Gastroesophageal sphincter (tissue), 4 donors: ENCODE measurements around the gene PCED1B. TPM values are rescaled to one million over a fixed set of nuclear protein-coding genes. Genes with fewer than 3 reads are reported as not detected.

Experiments
- ATAC-seq: fragments of 150-250 bp; one replicate; pipeline ENCODE4 v1.9.1; 2016; ENCODE audit warnings: mild to moderate bottlenecking, moderate library complexity
- H3K27ac ChIP-seq, 4 donors: fragments of 200-600 bp; sonication (generic) in 3 of 4; 1 replicate in 3 of 4; 2 replicates in 1 of 4; pipeline ENCODE4 v1.5.1; 2016 to 2019
- H3K27me3 ChIP-seq: fragments of 200-600 bp; sonication (generic); one replicate; pipeline ENCODE4 v1.5.1; 2019
- H3K36me3 ChIP-seq, 2 donors: fragments of 200-600 bp; sonication (generic); one replicate each; pipeline ENCODE4 v1.5.1; 2019; ENCODE audit warnings: control low read depth in 1 of 2
- H3K4me1 ChIP-seq, 3 donors: fragments of 200-600 bp; sonication (generic); 1 replicate in 2 of 3; 2 replicates in 1 of 3; pipeline ENCODE4 v1.5.1; 2016 to 2019; ENCODE audit warnings: control low read depth in 2 of 3
- H3K4me3 ChIP-seq, 2 donors: fragments of 200-600 bp; sonication (generic); one replicate each; pipeline ENCODE4 v1.5.1; 2019; ENCODE audit warnings: mild to moderate bottlenecking in 1 of 2, moderate library complexity in 1 of 2
- H3K9me3 ChIP-seq, 3 donors: fragments of 200-600 bp; sonication (generic); one replicate each; pipeline ENCODE4 v1.5.1; 2017 to 2019; ENCODE audit warnings: control low read depth in 2 of 3
- CTCF ChIP-seq, 4 experiments: fragments of 200-600 bp in 2 of 4; fragments of 450-650 bp in 2 of 4; sonication (generic) in 1 of 4; IDR thresholded peaks; one replicate each; pipeline ENCODE4 v1.5.1; 2017 to 2019; ENCODE audit warnings: antibody characterized with exemption in 4 of 4, mild to moderate bottlenecking in 2 of 4, moderate library complexity in 2 of 4
- EP300 ChIP-seq: sonication (generic); formaldehyde crosslinking; IDR thresholded peaks from one replicate; pipeline ENCODE4 v1.6.1; 2017; ENCODE audit warnings: antibody characterized with exemption, mild to moderate bottlenecking
- POLR2A ChIP-seq, 2 donors: fragments of 450-650 bp; IDR thresholded peaks; one replicate each; pipeline ENCODE4 v1.6.1; 2017; ENCODE audit warnings: antibody characterized with exemption in 2 of 2, mild to moderate bottlenecking in 2 of 2, moderate library complexity in 1 of 2
- POLR2AphosphoS5 ChIP-seq: sonication (generic); formaldehyde crosslinking; IDR thresholded peaks from one replicate; pipeline ENCODE4 v1.6.1; 2017; ENCODE audit warnings: antibody characterized with exemption
- whole genome bisulfite sequencing, 2 donors: methylation state at CpG; one replicate each; pipeline ENCODE4 v1.1.5; 2018; ENCODE audit warnings: low coverage in 1 of 2; 5-methylcytosine and 5-hydroxymethylcytosine counted together
- total RNA-seq, 4 donors: library from RNA; depleted of rRNA; stranded (reverse); fragments of >200 nt; gene quantifications; one replicate each; pipeline ENCODE4 v1.1.0, GENCODE V29; 2016

PCED1B gene
- total RNA-seq, 4 donors from 2014 or later = 0.22 to 2.7 (median 1.7) TPM; not detected in 1

GRCh38 chr12:47145188-47145587 lies 65.8 kb downstream of the PCED1B start:
- H3K27ac ChIP-seq = no peak overlapping the region
- no peaks in the 10 kb centered on the region for H3K27me3 ChIP-seq
- no peak for ATAC-seq
- H3K36me3 ChIP-seq = peaks cover 0 to 7% of the 10 kb centered on the region in 2 donors
- H3K4me3 ChIP-seq = no peak overlapping the region
- TF ChIP-seq EP300 (no peak), POLR2A (IDR thresholded peaks at IDR 0.05) (no peak), POLR2AphosphoS5 (no peak), CTCF (IDR thresholded peaks at IDR 0.05) (no peak)
- H3K4me1 ChIP-seq = no peaks in the 10 kb centered on the region
- WGBS, 2 donors = 73 to 85% methylated on average over 3 to 4 of the region's 4 CpGs
- peaks cover 0 to 8% (median 0%) of the 10 kb centered on the region in 3 donors for H3K9me3 ChIP-seq

GRCh38 chr12:47147739-47148138 lies 68.3 kb downstream of the PCED1B start:
- 50 to 69% methylated on average over 2 of the region's 2 CpGs for WGBS, 2 donors

GRCh38 chr12:47149146-47149545 lies 69.7 kb downstream of the PCED1B start:
- Histone ChIP-seq H3K4me1 (no peaks in the 10 kb centered on the region), H3K4me3 (no peak overlapping the region), H3K9me3 (peaks cover 0 to under 1% (median 0%) of the 10 kb centered on the region in 3 donors), H3K36me3 (no peaks in the 10 kb centered on the region), H3K27ac (no peak overlapping the region), H3K27me3 (no peaks in the 10 kb centered on the region)
- WGBS, 2 donors = 60 to 80% methylated on average over 1 to 3 of the region's 3 CpGs
- ATAC-seq = no peak
- TF ChIP-seq CTCF (IDR thresholded peaks at IDR 0.05) (no peak), POLR2AphosphoS5 (no peak), EP300 (no peak), POLR2A (IDR thresholded peaks at IDR 0.05) (no peak)

More at GRCh38 chr12:47147739-47148138, 68.3 kb downstream of the PCED1B start:
- no peak overlapping the region for H3K4me3 ChIP-seq
- no peak for ATAC-seq
- H3K36me3 ChIP-seq = no peaks in the 10 kb centered on the region
- no peaks in the 10 kb centered on the region for H3K27me3 ChIP-seq
- H3K9me3 ChIP-seq = peaks cover 0 to 8% (median 0%) of the 10 kb centered on the region in 3 donors
- TF ChIP-seq CTCF (IDR thresholded peaks at IDR 0.05) (no peak), POLR2AphosphoS5 (no peak), EP300 (no peak), POLR2A (IDR thresholded peaks at IDR 0.05) (no peak)
- H3K27ac ChIP-seq = no peak overlapping the region
- no peaks in the 10 kb centered on the region for H3K4me1 ChIP-seq

- Histone ChIP-seq H3K9me3 (no peaks in the 10 kb centered on the region), H3K36me3 (no peaks in the 10 kb centered on the region), H3K27ac (no peak overlapping the region), H3K27me3 (no peaks in the 10 kb centered on the region), H3K4me1 (peaks cover 0 to 20% (median 4%) of the 10 kb centered on the region in 3 donors), H3K4me3 (no peak overlapping the region)
- 100% methylated on average over 1 of the region's 1 CpG for WGBS, 2 donors
- ATAC-seq = no peak
- TF ChIP-seq EP300 (no peak), CTCF (IDR thresholded peaks at IDR 0.05) (no peak), POLR2AphosphoS5 (no peak), POLR2A (IDR thresholded peaks at IDR 0.05) (no peak)
Observed at GRCh38 chr12:47152095-47152494, 72.7 kb downstream of the PCED1B start.

- 36 to 51% methylated on average over 3 of the region's 3 CpGs for WGBS, 2 donors
Observed at GRCh38 chr12:47155457-47156166, 76.2 kb downstream of the PCED1B start.

More at GRCh38 chr12:47155457-47156166, 76.2 kb downstream of the PCED1B start:
- H3K4me1 ChIP-seq = peaks cover 0 to 20% (median 4%) of the 10 kb centered on the region in 3 donors
- no peak for ATAC-seq
- H3K27me3 ChIP-seq = no peaks in the 10 kb centered on the region
- TF ChIP-seq POLR2AphosphoS5 = no peak
- H3K4me3 ChIP-seq = no peak overlapping the region
- H3K27ac ChIP-seq = peak overlapping the region; percentile 11 to 38 (median 23)
- no peaks in the 10 kb centered on the region for H3K36me3 ChIP-seq
- no peaks in the 10 kb centered on the region for H3K9me3 ChIP-seq
